HPDE6-E6E7 (cell line): Measurements from ENCODE around the gene ATXN7L1.

Experiments used
- DNase-seq: peaks from one replicate; pipeline ENCODE4 v3.0.0; 2011; ENCODE audit warnings: missing footprints; ENCODE audit errors: extremely low spot score

Gene ATXN7L1

DNA sequence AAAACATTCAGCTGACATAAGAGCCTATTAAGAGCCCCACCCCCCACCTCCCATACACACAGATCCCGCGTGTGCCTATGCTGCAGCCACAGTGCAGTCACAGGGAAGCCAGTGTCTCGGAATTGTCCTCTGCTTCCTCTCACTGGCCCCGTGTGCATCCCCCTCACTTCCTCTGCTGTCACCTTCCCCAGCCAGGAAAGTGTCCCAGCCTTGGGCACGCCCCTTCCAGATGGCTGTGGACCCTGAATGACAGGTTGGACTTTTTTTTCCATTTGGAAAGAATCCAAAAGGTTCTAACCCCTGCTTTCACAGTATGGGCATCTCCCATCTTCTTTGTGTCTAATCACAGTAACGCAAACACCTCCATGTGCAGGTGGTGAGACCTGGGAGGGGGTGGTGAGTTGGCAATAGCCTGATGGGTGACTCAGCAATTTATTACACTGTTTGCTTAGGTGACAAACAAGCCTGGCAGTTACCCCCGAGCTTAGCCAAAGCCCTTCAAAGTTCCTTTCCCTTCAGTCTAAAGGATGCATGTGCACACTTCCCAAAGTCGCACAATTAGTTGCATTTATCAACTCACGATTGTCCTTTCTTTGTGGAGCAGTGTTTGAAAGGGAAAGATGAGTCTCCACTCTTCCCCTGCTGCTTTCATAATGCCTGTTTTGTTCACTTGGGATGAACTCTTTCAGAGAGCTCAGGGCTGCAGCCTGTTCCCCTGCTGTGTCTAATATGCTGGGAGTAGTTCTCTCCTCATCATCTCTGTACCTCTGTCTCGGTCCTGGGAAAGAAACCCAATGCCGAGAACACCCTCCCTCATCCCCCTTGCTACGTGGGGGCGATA is 227.6 kb downstream of the ATXN7L1 start:
- DNase-seq: peak; percentile 17

DNA sequence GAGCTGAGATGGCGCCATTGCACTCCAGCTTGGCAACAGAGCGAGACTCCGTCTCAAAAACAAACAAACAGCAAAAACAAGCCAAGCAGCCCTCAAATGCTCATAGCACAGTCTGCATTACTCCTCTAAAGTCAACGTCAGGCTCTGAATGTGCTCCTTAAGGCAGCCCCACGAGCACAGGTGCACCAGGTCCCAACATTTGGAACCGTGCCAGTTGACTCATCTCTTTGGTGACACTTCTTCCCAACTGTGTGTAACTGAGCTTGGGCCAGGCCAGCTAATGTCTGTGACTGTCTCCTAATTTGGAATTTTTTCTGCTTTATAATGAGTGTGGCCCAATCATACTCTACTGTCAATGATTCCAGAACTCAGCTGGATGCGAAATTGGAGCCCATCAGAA is 228.8 kb downstream of the ATXN7L1 start:
- no peak for DNase-seq

GRCh38 chr7:105644937-105645336 is 231.5 kb downstream of the ATXN7L1 start:
- no peak for DNase-seq

- DNase-seq: no peak
Observed at GRCh38 chr7:105643851-105644250, 232.5 kb downstream of the ATXN7L1 start.

- no peak for DNase-seq
Observed at GRCh38 chr7:105643384-105643783, 233.0 kb downstream of the ATXN7L1 start.

DNA sequence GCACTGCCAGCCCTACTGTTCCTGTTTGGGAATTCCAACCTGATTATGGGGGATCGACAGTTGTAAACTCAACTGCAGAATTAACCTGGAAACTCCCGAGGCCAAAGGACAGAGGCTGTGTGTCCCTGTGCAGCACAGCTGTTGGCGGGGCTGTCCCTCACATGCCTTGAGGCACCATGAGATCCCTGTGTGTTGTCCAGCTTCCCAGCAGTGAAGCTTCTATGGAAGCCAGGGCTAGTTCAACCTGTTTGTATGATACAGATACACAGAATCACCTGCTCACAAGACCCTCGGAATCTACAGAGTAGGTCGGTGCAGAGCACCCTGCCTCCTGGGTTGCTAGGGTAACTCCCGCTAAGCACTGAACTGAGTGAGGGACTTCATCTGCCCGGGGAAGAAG is 234.1 kb downstream of the ATXN7L1 start:
- DNase-seq: no peak

- DNase-seq: no peak
Observed at GRCh38 chr7:105640956-105641810, 235.2 kb downstream of the ATXN7L1 start.

DNA sequence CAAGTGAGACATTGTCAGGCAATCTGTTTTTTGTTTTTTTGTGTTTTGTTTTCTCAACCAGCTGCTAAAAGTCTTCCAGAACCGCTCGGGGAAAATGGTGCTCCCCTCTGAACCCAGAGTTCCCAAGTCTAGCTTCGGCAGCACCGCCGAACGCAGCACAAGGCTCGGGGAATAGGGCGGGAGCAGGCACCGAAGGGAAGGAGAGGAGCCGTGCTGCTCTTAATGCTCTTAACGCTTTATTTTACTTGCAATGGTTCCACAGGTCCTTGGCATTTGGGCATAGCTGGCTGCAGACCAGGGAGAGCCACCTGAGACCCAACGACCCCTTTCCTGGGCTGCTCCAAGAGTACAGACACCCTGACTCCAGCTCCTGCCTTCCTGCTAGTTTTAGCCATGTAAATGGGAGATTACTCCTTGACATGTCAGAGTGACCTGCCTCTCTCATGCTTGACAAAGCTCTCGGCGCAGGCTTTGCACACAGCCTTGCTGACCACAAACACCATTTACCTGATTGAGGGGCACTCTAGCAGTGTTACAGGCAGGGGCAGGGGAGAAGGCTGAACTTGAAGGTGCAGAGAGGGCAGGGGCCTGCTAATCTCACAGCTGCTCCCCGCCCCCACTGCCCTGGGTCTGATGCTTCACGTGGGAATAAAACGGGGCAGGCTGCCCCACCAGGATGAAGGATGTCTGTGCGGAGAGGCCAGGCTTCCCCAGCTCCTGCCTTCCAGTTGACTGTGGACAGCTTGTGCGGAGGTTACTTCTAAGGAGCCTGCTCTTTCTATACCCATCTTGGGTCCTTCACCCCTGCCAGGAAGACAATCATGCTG is 236.5 kb downstream of the ATXN7L1 start:
- DNase-seq: no peak

DNA sequence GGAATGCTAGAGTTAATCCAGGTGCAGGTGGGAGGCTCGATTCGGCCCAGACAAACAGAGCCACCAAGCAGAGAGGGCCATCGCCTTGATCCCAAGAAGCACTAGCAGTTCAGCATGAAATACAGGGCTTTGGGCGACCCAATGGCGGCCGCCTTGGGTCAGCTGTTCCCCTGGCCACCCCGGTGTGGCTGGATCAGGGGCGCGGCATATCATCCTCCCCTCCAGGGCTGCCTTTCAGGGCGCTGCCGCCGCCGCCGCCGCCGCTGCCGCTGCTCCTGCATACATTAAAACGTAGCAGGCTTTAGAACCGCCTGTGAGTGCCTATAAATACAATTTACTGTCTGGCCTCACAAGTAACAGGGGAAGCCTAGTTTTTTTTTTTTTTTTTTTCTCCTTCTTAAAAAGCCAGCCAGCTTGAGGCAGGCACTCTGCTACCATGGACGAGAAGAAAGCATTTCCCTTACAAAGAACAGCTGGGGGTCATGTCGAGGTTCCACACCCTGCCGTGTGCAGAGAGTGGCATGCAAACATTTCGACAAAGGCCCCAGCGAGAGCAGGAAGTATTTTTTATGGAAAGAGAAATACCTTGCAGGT is 237.4 kb downstream of the ATXN7L1 start:
- no peak for DNase-seq

- no peak for DNase-seq
Observed at GRCh38 chr7:105638334-105638733, 238.1 kb downstream of the ATXN7L1 start.

DNA sequence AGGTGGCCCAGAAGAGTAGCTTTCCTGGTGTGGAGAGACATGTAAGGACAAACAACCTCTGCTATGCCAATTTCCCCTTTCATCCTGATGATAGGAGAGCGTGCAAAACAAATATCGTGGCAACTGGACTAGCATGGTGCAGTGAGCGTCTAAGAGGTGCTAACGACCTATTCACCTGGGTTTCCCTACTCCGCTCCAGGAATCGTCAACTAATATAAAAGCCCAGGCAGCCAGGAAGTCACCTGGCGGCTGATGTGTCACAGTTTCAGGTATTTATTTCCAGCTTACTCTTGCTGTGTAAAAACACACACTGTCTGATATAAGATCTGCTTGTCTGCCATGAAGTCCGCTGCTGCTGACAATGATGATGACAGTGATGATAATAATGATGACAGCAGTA is 238.6 kb downstream of the ATXN7L1 start:
- DNase-seq: no peak

GRCh38 chr7:105636982-105637381 is 239.4 kb downstream of the ATXN7L1 start:
- no peak for DNase-seq

GRCh38 chr7:105635197-105635596 is 241.2 kb downstream of the ATXN7L1 start:
- DNase-seq: no peak

GRCh38 chr7:105625986-105626385 is 250.4 kb downstream of the ATXN7L1 start:
- DNase-seq: no peak

GRCh38 chr7:105623906-105624305 is 252.5 kb downstream of the ATXN7L1 start:
- no peak for DNase-seq

GRCh38 chr7:105623378-105623777 is 253.0 kb downstream of the ATXN7L1 start:
- DNase-seq: no peak

DNA sequence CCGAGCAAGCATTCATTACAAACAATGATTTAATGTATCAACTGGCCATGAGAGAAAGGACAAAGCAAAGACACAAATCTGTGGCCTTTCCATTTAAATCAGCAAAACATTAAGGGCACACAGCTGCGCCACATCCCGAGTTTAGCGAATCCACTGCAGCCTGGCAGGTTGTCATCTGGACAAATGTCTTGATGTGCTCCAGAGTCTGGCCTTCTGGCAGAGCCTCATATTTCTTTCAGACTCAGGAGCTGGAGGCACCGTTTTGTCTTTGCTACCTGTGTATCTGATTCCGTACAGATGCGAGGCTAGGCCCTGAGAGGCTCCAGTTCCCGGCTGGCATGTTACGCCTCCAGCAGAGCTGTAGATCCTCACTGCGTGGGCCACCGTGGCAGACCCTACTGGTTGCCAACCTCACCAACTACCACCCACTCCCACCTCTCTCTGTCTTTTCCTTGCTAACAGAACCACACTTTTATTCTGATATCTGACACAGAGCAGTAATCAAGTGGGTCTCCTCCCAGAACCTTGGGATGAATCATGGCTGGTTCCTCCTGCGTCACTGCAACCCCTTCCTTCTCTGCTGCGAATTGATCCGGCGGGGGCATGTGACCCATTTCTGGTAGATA is 254.2 kb downstream of the ATXN7L1 start:
- no peak for DNase-seq

DNA sequence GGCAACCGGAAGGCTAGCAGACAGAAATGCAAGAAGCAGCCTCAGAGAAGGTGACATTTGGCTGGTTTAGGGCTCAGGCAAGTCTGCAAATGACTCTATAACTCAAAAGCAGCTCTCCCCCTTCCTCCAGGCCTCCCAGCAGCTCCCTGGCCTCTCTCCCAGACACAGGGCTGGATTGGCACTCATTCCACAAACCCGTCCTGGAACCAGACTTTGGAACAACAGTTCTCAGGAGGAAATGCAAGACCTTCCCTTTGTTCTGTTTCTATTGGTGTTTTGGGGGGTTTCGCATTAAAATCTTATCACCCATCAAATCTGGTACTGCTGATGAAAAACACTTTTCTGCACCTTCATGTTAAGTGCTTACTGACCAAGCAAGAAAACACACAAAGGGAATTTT is 254.8 kb downstream of the ATXN7L1 start:
- no peak for DNase-seq

GRCh38 chr7:105621176-105621575 is 255.2 kb downstream of the ATXN7L1 start:
- DNase-seq: no peak

GRCh38 chr7:105619590-105619989 is 256.8 kb downstream of the ATXN7L1 start:
- no peak for DNase-seq

DNA sequence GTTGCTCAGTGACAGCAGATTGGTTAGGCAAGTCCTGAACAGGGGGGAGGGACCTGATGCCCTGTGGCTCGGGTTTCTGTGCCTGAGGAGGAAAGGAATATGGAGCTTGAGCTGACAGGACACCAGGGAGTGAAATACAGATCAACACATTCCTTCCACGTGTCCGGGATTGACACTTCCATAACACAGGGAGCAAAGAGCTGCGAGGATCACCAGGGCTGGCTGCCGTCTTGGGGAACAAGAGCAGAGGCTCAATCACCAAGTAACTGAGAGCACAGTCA is 258.4 kb downstream of the ATXN7L1 start:
- DNase-seq: no peak
